ENCODE results near the gene PRTN3. TPM values are rescaled to one million over a fixed set of nuclear protein-coding genes. Genes with fewer than 3 reads are reported as not detected.

PRTN3 gene
- polyA plus RNA-seq, 1 experiment: not detected

- Histone ChIP-seq H3K4me3 (ENCODE audit: low read depth, low read length) (no peak overlapping the region), H3K27me3 (ENCODE audit: control insufficient read depth, insufficient read depth, low read length) (no peaks in the 10 kb centered on the region)
- DNase-seq (ENCODE audit: low read depth, low spot score): no peak
Measured at GRCh38 chr19:823565-824121, 17.2 kb upstream of the PRTN3 start.

GRCh38 chr19:824885-825284 lies 15.9 kb upstream of the PRTN3 start:
- TF ChIP-seq, protein P1, sequence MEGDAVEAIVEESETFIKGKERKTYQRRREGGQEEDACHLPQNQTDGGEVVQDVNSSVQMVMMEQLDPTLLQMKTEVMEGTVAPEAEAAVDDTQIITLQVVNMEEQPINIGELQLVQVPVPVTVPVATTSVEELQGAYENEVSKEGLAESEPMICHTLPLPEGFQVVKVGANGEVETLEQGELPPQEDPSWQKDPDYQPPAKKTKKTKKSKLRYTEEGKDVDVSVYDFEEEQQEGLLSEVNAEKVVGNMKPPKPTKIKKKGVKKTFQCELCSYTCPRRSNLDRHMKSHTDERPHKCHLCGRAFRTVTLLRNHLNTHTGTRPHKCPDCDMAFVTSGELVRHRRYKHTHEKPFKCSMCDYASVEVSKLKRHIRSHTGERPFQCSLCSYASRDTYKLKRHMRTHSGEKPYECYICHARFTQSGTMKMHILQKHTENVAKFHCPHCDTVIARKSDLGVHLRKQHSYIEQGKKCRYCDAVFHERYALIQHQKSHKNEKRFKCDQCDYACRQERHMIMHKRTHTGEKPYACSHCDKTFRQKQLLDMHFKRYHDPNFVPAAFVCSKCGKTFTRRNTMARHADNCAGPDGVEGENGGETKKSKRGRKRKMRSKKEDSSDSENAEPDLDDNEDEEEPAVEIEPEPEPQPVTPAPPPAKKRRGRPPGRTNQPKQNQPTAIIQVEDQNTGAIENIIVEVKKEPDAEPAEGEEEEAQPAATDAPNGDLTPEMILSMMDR (IDR thresholded peaks at IDR 0.05; ENCODE audit: low read depth, low read length): no peak
- H3K4me3 ChIP-seq (ENCODE audit: low read depth, low read length): no peak overlapping the region
- DNase-seq (ENCODE audit: low read depth, low spot score): no peak
- ChIA-PET POLR2A (no interaction called here), CTCF (interaction anchor here (0.6 kb wide), 1 partner anchor 23 kb away, joined by 7 read pairs; no protein-coding TSS in a partner anchor)
- H3K27ac ChIP-seq (ENCODE audit: low read depth, low read length): no peak overlapping the region
- H3K9me3 ChIP-seq (ENCODE audit: control insufficient read depth, insufficient read depth, low read length): peaks cover 5% of the 10 kb centered on the region; the same call in 1 of the 2 replicates
- no peaks in the 10 kb centered on the region for H3K27me3 ChIP-seq (ENCODE audit: control insufficient read depth, insufficient read depth, low read length)

More at GRCh38 chr19:823565-824121, 17.2 kb upstream of the PRTN3 start:
- CTCF ChIA-PET: no interaction called here
- TF ChIP-seq, protein P1 (IDR thresholded peaks at IDR 0.05; ENCODE audit: low read depth, low read length): no peak
- Histone ChIP-seq H3K27ac (ENCODE audit: low read depth, low read length) (no peak overlapping the region), H3K9me3 (ENCODE audit: control insufficient read depth, insufficient read depth, low read length) (peaks cover 5% of the 10 kb centered on the region; the same call in 1 of the 2 replicates)
- POLR2A ChIA-PET: no interaction called here

DNA sequence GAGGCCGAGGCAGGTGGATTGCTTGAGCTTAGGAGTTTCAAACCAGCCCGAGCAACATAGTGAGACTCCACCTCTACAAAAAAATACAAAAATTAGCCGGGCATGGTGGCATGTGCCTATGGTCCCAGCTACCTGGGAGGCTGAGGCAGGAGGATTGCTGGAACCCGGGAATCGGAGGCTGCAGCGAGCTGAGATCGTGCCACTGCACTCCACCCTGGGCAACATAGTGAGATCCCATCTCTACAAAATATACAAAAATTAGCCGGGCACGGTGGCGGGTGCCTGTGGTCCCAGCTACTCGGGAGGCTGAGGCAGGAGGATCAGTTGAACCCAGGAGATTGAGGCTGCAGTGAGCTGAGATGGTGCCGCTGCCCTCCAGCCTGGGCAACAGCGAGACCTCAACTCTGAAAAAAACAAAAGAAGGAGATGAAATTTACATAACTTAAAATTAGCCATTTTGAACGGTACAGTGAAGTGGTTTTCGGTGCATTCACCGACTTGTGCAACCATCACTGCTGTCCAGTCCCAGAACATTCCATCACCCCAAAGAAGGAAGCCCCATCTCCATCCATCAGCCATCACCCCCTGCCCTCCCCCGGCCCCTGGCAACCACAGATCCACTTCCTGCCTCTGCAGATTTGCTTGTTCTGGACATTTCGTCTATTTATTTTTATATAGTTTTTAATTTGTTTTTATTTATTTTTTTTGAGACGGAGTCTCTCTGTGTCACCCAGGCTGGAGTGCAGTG lies 14.7 kb upstream of the PRTN3 start:
- no peak overlapping the region for H3K4me3 ChIP-seq (ENCODE audit: low read depth, low read length)
- TF ChIP-seq, protein P1 (IDR thresholded peaks at IDR 0.05; ENCODE audit: low read depth, low read length): no peak
- no peak for DNase-seq (ENCODE audit: low read depth, low spot score)
- H3K27me3 ChIP-seq (ENCODE audit: control insufficient read depth, insufficient read depth, low read length): no peaks in the 10 kb centered on the region
- POLR2A ChIA-PET: no interaction called here
- CTCF ChIA-PET: no interaction called here
- no peak overlapping the region for H3K27ac ChIP-seq (ENCODE audit: low read depth, low read length)
- H3K9me3 ChIP-seq (ENCODE audit: control insufficient read depth, insufficient read depth, low read length): peaks cover 5% of the 10 kb centered on the region; the same call in 1 of the 2 replicates

DNA sequence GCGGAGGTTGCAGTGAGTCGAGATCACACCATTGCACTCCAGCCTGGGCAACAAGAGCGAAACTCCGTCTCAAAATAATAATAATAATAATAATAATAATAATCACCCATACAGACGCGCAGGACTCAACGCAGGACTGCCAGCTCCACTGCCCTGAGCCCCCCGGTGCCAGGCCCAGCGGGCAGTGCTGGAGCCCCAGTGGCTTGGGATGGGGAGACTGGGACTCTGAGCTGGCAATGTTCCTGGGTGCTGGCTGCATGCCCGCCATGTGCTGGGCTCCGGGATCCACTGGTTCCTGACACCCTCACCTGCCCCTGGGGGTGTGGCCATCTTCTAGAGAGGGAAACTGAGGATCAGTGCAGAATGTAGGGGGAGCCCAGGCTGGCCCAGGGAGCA lies 13.5 kb upstream of the PRTN3 start:
- no peaks in the 10 kb centered on the region for H3K27me3 ChIP-seq (ENCODE audit: control insufficient read depth, insufficient read depth, low read length)
- TF ChIP-seq, protein P1 (IDR thresholded peaks at IDR 0.05; ENCODE audit: low read depth, low read length): no peak
- peaks cover 5% of the 10 kb centered on the region; the same call in 1 of the 2 replicates for H3K9me3 ChIP-seq (ENCODE audit: control insufficient read depth, insufficient read depth, low read length)
- CTCF ChIA-PET: no interaction called here
- no peak overlapping the region for H3K27ac ChIP-seq (ENCODE audit: low read depth, low read length)
- POLR2A ChIA-PET: interaction anchor here (0.7 kb wide), 1 partner anchor 18 kb away, joined by 3 read pairs; no protein-coding TSS in a partner anchor
- no peak for DNase-seq (ENCODE audit: low read depth, low spot score)
- no peak overlapping the region for H3K4me3 ChIP-seq (ENCODE audit: low read depth, low read length)

DNA sequence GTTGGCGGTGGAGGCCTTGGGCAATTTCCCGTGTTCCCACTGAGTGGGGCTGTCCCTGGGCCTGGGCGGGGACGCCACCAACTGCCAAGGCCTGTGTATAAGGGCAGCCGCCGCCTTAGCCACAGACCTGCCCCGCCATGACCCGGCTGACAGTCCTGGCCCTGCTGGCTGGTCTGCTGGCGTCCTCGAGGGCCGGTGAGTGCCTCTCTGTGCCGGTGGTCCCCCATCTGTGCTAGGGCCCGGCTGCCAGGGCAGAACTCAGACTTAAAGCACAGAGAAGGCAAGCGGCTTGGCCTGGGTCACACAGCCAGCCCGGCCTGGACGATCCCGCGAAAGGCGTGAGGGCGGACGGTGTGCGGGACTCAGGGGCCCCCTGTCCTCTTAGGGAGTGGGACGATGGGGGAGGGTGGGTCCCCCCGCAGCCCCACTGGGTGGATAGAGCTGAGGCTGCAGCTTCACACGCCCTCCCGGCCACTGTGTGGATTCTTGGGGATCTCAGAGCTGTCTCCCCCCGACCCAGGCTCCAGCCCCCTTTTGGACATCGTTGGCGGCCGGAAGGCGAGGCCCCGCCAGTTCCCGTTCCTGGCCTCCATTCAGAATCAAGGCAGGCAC lies 13.0 kb upstream of the PRTN3 start, which contains the start of gene AZU1:
Gene AZU1 (plus strand): TSS at position 128 of the 612 bp plus-strand sequence. CDS start 10 bp downstream, at position 138.
- no peak for DNase-seq (ENCODE audit: low read depth, low spot score)
- TF ChIP-seq, protein P1 (IDR thresholded peaks at IDR 0.05; ENCODE audit: low read depth, low read length): no peak
- ChIA-PET CTCF (no interaction called here), POLR2A (no interaction called here)
- peaks cover 5% of the 10 kb centered on the region; the same call in 1 of the 2 replicates for H3K9me3 ChIP-seq (ENCODE audit: control insufficient read depth, insufficient read depth, low read length)
- no peak within 1 kb of the TSS for H3K4me3 ChIP-seq (ENCODE audit: low read depth, low read length)
- H3K27me3 ChIP-seq (ENCODE audit: control insufficient read depth, insufficient read depth, low read length): no peaks in the 10 kb centered on the region
- no peak within 1 kb of the TSS for H3K27ac ChIP-seq (ENCODE audit: low read depth, low read length)

All from AG04450 (cell line).